ENCODE results near the gene ZNF865. TPM values are rescaled to one million over a fixed set of nuclear protein-coding genes. Genes with fewer than 3 reads are reported as not detected.

The ZNF865 gene
- total and polyA plus RNA-seq, 10 donors, result 4.8 to 23.3 (median 14.3) TPM

- peaks cover 9 to 100% (median 91%) of the 10 kb centered on the region in 6 donors for H3K36me3 ChIP-seq
- intact Hi-C loops (cut with DNase I; ENCODE audit: low total_unique reads), result no loop called here
- WGBS, 5 donors, result 88 to 96% (median 91%) methylated on average over 8 to 12 of the region's 12 CpGs
Observed at GRCh38 chr19:55666343-55667005, 61.0 kb downstream of the ZNF865 start.

More at GRCh38 chr19:55666343-55667005, 61.0 kb downstream of the ZNF865 start:
- no peak for DNase-seq
- peak in 1 of 3 donors; percentile 63 for TF ChIP-seq POLR2AphosphoS5 (IDR thresholded peaks at IDR 0.05)
- no peak for TF ChIP-seq CTCF (IDR thresholded peaks at IDR 0.05 in 8 of 11, conservative IDR thresholded peaks at IDR 0.05 in 3 of 11)
- TF ChIP-seq POLR2A (IDR thresholded peaks at IDR 0.05), result no peak
- no peak overlapping the region for H3K27ac ChIP-seq
- no peaks in the 10 kb centered on the region for H3K27me3 ChIP-seq (replicated peaks in 1 of 7)
- H3K9me3 ChIP-seq, result no peaks in the 10 kb centered on the region
- no peak overlapping the region for H3K4me3 ChIP-seq
- peaks cover 1 to 85% (median 32%) of the 10 kb centered on the region in 6 donors for H3K4me1 ChIP-seq

Other genes starting within 250 kb of the ZNF865 start
- gene GARIN5B, start 242.4 kb upstream of the ZNF865 start, total RNA-seq, result not detected
- gene GARIN5B, start 242.4 kb upstream of the ZNF865 start, polyA plus RNA-seq, result not detected
- gene IL11, start 235.2 kb upstream of the ZNF865 start, total RNA-seq, result under 1 TPM in 1 of 7 donors, not detected in 6; 0.23 TPM
- gene IL11, start 235.2 kb upstream of the ZNF865 start, polyA plus RNA-seq, result under 1 TPM in 2 of 3 donors, not detected in 1; 0.04 to 0.06 TPM
- not detected for gene TMEM190, start 228.8 kb upstream of the ZNF865 start, total RNA-seq
- under 1 TPM in 1 of 3 donors, not detected in 2; 0.20 TPM for gene TMEM190, start 228.8 kb upstream of the ZNF865 start, polyA plus RNA-seq
- 1 to 10 TPM; 3.7 to 8.8 (median 5.0) TPM for gene TMEM238, start 221.4 kb upstream of the ZNF865 start, total RNA-seq
- gene TMEM238, start 221.4 kb upstream of the ZNF865 start, polyA plus RNA-seq, result under 1 TPM in 2 of 3 donors, not detected in 1; 0.17 to 0.32 TPM
- gene RPL28, start 219.7 kb upstream of the ZNF865 start, total RNA-seq, result 1,000 to 10,000 TPM in 5 of 7 donors, 100 to 1,000 TPM in 2; 581 to 2,029 (median 1,447) TPM
- 1,000 to 10,000 TPM; 3,566 to 4,833 (median 4,082) TPM for gene RPL28, start 219.7 kb upstream of the ZNF865 start, polyA plus RNA-seq
- 10 to 100 TPM; 14.4 to 40.8 (median 23.8) TPM for gene UBE2S, start 197.9 kb upstream of the ZNF865 start, total RNA-seq
- 10 to 100 TPM in 2 of 3 donors, 1 to 10 TPM in 1; 4.9 to 18.7 (median 11.8) TPM for gene UBE2S, start 197.9 kb upstream of the ZNF865 start, polyA plus RNA-seq
- gene SHISA7, start 162.3 kb upstream of the ZNF865 start, total RNA-seq, result under 1 TPM in 1 of 7 donors, not detected in 6; 0.27 TPM
- under 1 TPM in 1 of 3 donors, not detected in 2; 0.03 TPM for gene SHISA7, start 162.3 kb upstream of the ZNF865 start, polyA plus RNA-seq
- gene ISOC2, start 144.0 kb upstream of the ZNF865 start, total RNA-seq, result 10 to 100 TPM; 38.6 to 85.0 (median 54.5) TPM
- gene ISOC2, start 144.0 kb upstream of the ZNF865 start, polyA plus RNA-seq, result 10 to 100 TPM; 55.6 to 98.7 (median 64.5) TPM
- gene C19orf85, start 140.9 kb upstream of the ZNF865 start, total RNA-seq, result not detected
- not detected for gene C19orf85, start 140.9 kb upstream of the ZNF865 start, polyA plus RNA-seq
- 10 to 100 TPM in 3 of 7 donors, 1 to 10 TPM in 4; 4.4 to 13.6 (median 9.7) TPM for gene ZNF628, start 129.0 kb upstream of the ZNF865 start, total RNA-seq
- 1 to 10 TPM; 1.4 to 8.2 (median 1.7) TPM for gene ZNF628, start 129.0 kb upstream of the ZNF865 start, polyA plus RNA-seq
- 10 to 100 TPM in 1 of 7 donors, 1 to 10 TPM in 6; 1.9 to 10.3 (median 6.9) TPM for gene NAT14, start 120.5 kb upstream of the ZNF865 start, total RNA-seq
- gene NAT14, start 120.5 kb upstream of the ZNF865 start, polyA plus RNA-seq, result 10 to 100 TPM; 13.8 to 17.7 (median 15.5) TPM
- gene SSC5D, start 117.2 kb upstream of the ZNF865 start, total RNA-seq, result 10 to 100 TPM; 11.0 to 30.6 (median 24.1) TPM
- 1 to 10 TPM in 2 of 3 donors, under 1 TPM in 1; 0.61 to 7.4 (median 2.5) TPM for gene SSC5D, start 117.2 kb upstream of the ZNF865 start, polyA plus RNA-seq
- not detected for gene SBK2, start 68.5 kb upstream of the ZNF865 start, total RNA-seq
- gene SBK2, start 68.5 kb upstream of the ZNF865 start, polyA plus RNA-seq, result not detected
- gene SBK3, start 60.1 kb upstream of the ZNF865 start, total RNA-seq, result not detected
- not detected for gene SBK3, start 60.1 kb upstream of the ZNF865 start, polyA plus RNA-seq
- 10 to 100 TPM in 2 of 7 donors, 1 to 10 TPM in 4, under 1 TPM in 1; 0.72 to 10.6 (median 6.5) TPM for gene ZNF579, start 24.8 kb upstream of the ZNF865 start, total RNA-seq
- gene ZNF579, start 24.8 kb upstream of the ZNF865 start, polyA plus RNA-seq, result 1 to 10 TPM; 2.8 to 6.9 (median 3.4) TPM
- 10 to 100 TPM in 5 of 7 donors, 1 to 10 TPM in 2; 7.6 to 17.3 (median 11.4) TPM for gene FIZ1, start 6.1 kb upstream of the ZNF865 start, total RNA-seq
- gene FIZ1, start 6.1 kb upstream of the ZNF865 start, polyA plus RNA-seq, result 10 to 100 TPM in 1 of 3 donors, 1 to 10 TPM in 2; 5.1 to 11.5 (median 7.8) TPM
- 10 to 100 TPM; 19.7 to 42.5 (median 23.9) TPM for gene ZNF524, start 5.4 kb upstream of the ZNF865 start, total RNA-seq
- gene ZNF524, start 5.4 kb upstream of the ZNF865 start, polyA plus RNA-seq, result 10 to 100 TPM; 33.3 to 57.8 (median 39.2) TPM
- 1 to 10 TPM; 4.0 to 10.0 (median 7.1) TPM for gene ZNF784, start 18.9 kb downstream of the ZNF865 start, total RNA-seq
- 1 to 10 TPM; 3.3 to 7.6 (median 5.6) TPM for gene ZNF784, start 18.9 kb downstream of the ZNF865 start, polyA plus RNA-seq
- gene ZNF580, start 35.4 kb downstream of the ZNF865 start, total RNA-seq, result 10 to 100 TPM; 25.4 to 58.7 (median 31.7) TPM
- 10 to 100 TPM; 18.9 to 36.7 (median 33.3) TPM for gene ZNF580, start 35.4 kb downstream of the ZNF865 start, polyA plus RNA-seq
- 10 to 100 TPM; 21.4 to 34.9 (median 27.2) TPM for gene ZNF581, start 38.0 kb downstream of the ZNF865 start, total RNA-seq
- 10 to 100 TPM; 39.8 to 46.5 (median 43.6) TPM for gene ZNF581, start 38.0 kb downstream of the ZNF865 start, polyA plus RNA-seq
- 10 to 100 TPM; 11.9 to 23.4 (median 14.4) TPM for gene CCDC106, start 42.6 kb downstream of the ZNF865 start, total RNA-seq
- 10 to 100 TPM; 26.7 to 40.1 (median 37.8) TPM for gene CCDC106, start 42.6 kb downstream of the ZNF865 start, polyA plus RNA-seq
- gene U2AF2, start 49.4 kb downstream of the ZNF865 start, total RNA-seq, result 100 to 1,000 TPM; 109 to 218 (median 176) TPM
- gene U2AF2, start 49.4 kb downstream of the ZNF865 start, polyA plus RNA-seq, result 100 to 1,000 TPM in 1 of 3 donors, 10 to 100 TPM in 2; 67.2 to 190 (median 85.5) TPM
- 100 to 1,000 TPM; 100 to 166 (median 129) TPM for gene EPN1, start 69.6 kb downstream of the ZNF865 start, total RNA-seq
- 100 to 1,000 TPM in 1 of 3 donors, 10 to 100 TPM in 2; 36.8 to 115 (median 42.6) TPM for gene EPN1, start 69.6 kb downstream of the ZNF865 start, polyA plus RNA-seq
- gene NLRP9, start 132.8 kb downstream of the ZNF865 start, total RNA-seq, result not detected
- gene NLRP9, start 132.8 kb downstream of the ZNF865 start, polyA plus RNA-seq, result not detected
- not detected for gene RFPL4A, start 153.4 kb downstream of the ZNF865 start, total RNA-seq
- not detected for gene RFPL4A, start 153.4 kb downstream of the ZNF865 start, polyA plus RNA-seq
- gene RFPL4AL1, start 163.5 kb downstream of the ZNF865 start, total RNA-seq, result not detected
- gene RFPL4AL1, start 163.5 kb downstream of the ZNF865 start, polyA plus RNA-seq, result not detected
- under 1 TPM in 2 of 7 donors, not detected in 5; 0.13 to 0.22 TPM for gene NLRP11, start 226.4 kb downstream of the ZNF865 start, total RNA-seq
- under 1 TPM in 2 of 3 donors, not detected in 1; 0.03 to 0.08 TPM for gene NLRP11, start 226.4 kb downstream of the ZNF865 start, polyA plus RNA-seq
- under 1 TPM in 3 of 7 donors, not detected in 4; 0.07 to 0.46 (median 0.34) TPM for gene NLRP4, start 230.9 kb downstream of the ZNF865 start, total RNA-seq
- gene NLRP4, start 230.9 kb downstream of the ZNF865 start, polyA plus RNA-seq, result 1 to 10 TPM in 1 of 3 donors, under 1 TPM in 1, not detected in 1; 0.04 to 1.1 TPM